GM12878 (cell line): Measurements from ENCODE around the gene MTMR1. TPM values are rescaled to one million over a fixed set of nuclear protein-coding genes. Genes with fewer than 3 reads are reported as not detected.

ENCODE experiments used
- ATAC-seq: fragments of 200-7000 bp; cut with Tn5 transposase; 3 replicates; pipeline ENCODE4 v1.9.1; 2020; ENCODE audit warnings: mild to moderate bottlenecking, moderate library complexity
- BruUV-seq: library from RNA; stranded (reverse); fragments of 400-500 nt; replicated peaks from 2 replicates; lab custom pipeline; 2021; lab: Mats Ljungman, UMichigan
- CTCF ChIA-PET: fragments of 300-600 bp; sonication (Branson Sonifier 250); formaldehyde crosslinking; extraction: SDS; loops from one replicate; lab custom pipeline; 2021; ENCODE audit warnings: inconsistent platforms; lab: Yijun Ruan, JAX
- POLR2A ChIA-PET: fragments of 350-600 bp; formaldehyde crosslinking; extraction: SDS; loops from one replicate; lab custom pipeline; 2021; ENCODE audit warnings: inconsistent platforms; lab: Charles Lee
- RAD21 ChIA-PET: fragments of 300-600 bp; sonication (Branson Sonifier 250); formaldehyde crosslinking; loops from one replicate; lab custom pipeline; 2023; ENCODE audit warnings: antibody characterized with exemption; ENCODE audit not compliant: unreplicated experiment; lab: Charles Lee
- SMC1A ChIA-PET: fragments of 300-600 bp; sonication (Branson Sonifier 250); formaldehyde crosslinking; loops from one replicate; lab custom pipeline; 2023; ENCODE audit not compliant: unreplicated experiment, uncharacterized antibody; lab: Charles Lee
- DNase-seq: peaks from one replicate; pipeline ENCODE4 v3.0.0-alpha.2; 2011; ENCODE audit warnings: low read depth, low spot score
- FAIRE-seq: peaks from 3 replicates; lab custom pipeline; 2011; peaks lifted over from hg19 to GRCh38; lab: Jason Lieb, UNC
- H2AFZ ChIP-seq: 2 replicates; pipeline ENCODE4 v1.6.0; 2011; ENCODE audit warnings: low read depth, low read length, control low read depth; ENCODE audit not compliant: control insufficient read depth
- H3K27ac ChIP-seq: 2 replicates; pipeline ENCODE4 v1.5.1; 2011; ENCODE audit warnings: control low read depth; ENCODE audit not compliant: control insufficient read depth, insufficient read depth
- H3K27me3 ChIP-seq, 2 experiments: replicated peaks in 1 of 2; 2 replicates each; pipeline versions ENCODE4 v1.6.0 to v1.6.1; 2011; ENCODE audit warnings: low read length in 1 of 2; ENCODE audit not compliant: control insufficient read depth in 2 of 2, insufficient read depth in 2 of 2
- H3K36me3 ChIP-seq, 2 experiments: 2 replicates each; pipeline ENCODE4 v1.5.1; 2011; ENCODE audit warnings: low read length in 1 of 2; ENCODE audit not compliant: control insufficient read depth in 2 of 2, insufficient read depth in 2 of 2
- H3K4me1 ChIP-seq: 2 replicates; pipeline ENCODE4 v1.6.1; 2011; ENCODE audit warnings: mild to moderate bottlenecking, low read length, moderate library complexity, mixed read lengths; ENCODE audit not compliant: control insufficient read depth, insufficient read depth
- H3K4me2 ChIP-seq: 2 replicates; pipeline ENCODE4 v1.6.0; 2011; ENCODE audit warnings: control low read depth; ENCODE audit not compliant: control insufficient read depth, insufficient read depth
- H3K4me3 ChIP-seq: fragments of 200-600 bp; sonication (generic); 2 replicates; pipeline ENCODE4 v1.5.1; 2016
- H3K79me2 ChIP-seq: 2 replicates; pipeline ENCODE4 v1.6.0; 2011; ENCODE audit warnings: low read length; ENCODE audit not compliant: control insufficient read depth, insufficient read depth
- H3K9ac ChIP-seq: 2 replicates; pipeline ENCODE4 v1.8.0; 2011; ENCODE audit warnings: low read length, control low read depth, mixed read lengths; ENCODE audit not compliant: control insufficient read depth, insufficient read depth
- H3K9me3 ChIP-seq: replicated peaks from 3 replicates; pipeline ENCODE4 v1.5.1; 2011; ENCODE audit warnings: mild to moderate bottlenecking, low read length; ENCODE audit not compliant: control insufficient read depth, insufficient read depth
- H4K20me1 ChIP-seq: 2 replicates; pipeline ENCODE4 v1.6.0; 2011; ENCODE audit not compliant: control insufficient read depth, insufficient read depth
- BHLHE40 ChIP-seq, 2 experiments: fragments of 450-650 bp in 1 of 2; IDR thresholded peaks; 2 replicates each; pipeline ENCODE4 v1.6.1; 2011 to 2017; ENCODE audit warnings: low read depth in 2 of 2, borderline replicate concordance in 1 of 2, improper control_type of control experiment in 1 of 2, low read length in 1 of 2, mild to moderate bottlenecking in 1 of 2
- BRCA1 ChIP-seq: IDR thresholded peaks from 2 replicates; pipeline ENCODE4 v1.6.1; 2011; ENCODE audit warnings: low read depth, low read length, improper control_type of control experiment
- MLLT1 ChIP-seq: fragments of 450-650 bp; IDR thresholded peaks from 2 replicates; pipeline ENCODE4 v1.6.1; 2016; ENCODE audit warnings: mild to moderate bottlenecking
- RELA ChIP-seq: fragments of 450-650 bp; IDR thresholded peaks from 2 replicates; pipeline ENCODE4 v1.8.0; 2014; ENCODE audit warnings: borderline replicate concordance; ENCODE audit not compliant: partially characterized antibody
- REST ChIP-seq: IDR thresholded peaks from 2 replicates; pipeline ENCODE4 v1.6.1; 2012; ENCODE audit warnings: mild to moderate bottlenecking, low read depth, low read length
- RUNX3 ChIP-seq: IDR thresholded peaks from 2 replicates; pipeline ENCODE4 v1.6.1; 2012; ENCODE audit warnings: low read length, inconsistent platforms
- USF1 ChIP-seq: IDR thresholded peaks from 2 replicates; pipeline ENCODE4 v1.6.1; 2011; ENCODE audit warnings: borderline replicate concordance, low read depth, mild to moderate bottlenecking, moderate library complexity, mixed read lengths, low read length; ENCODE audit not compliant: insufficient read depth; ENCODE audit errors: extremely low read length
- in situ Hi-C: fragments of 300-500 bp; cut with MboI; formaldehyde crosslinking; loops from 9 replicates; pipeline ENCODE4 v1.14.3; 2018; ENCODE audit warnings: mixed read lengths
- intact Hi-C: fragments of 100-400 bp; cut with micrococcal nuclease; formaldehyde crosslinking; loops from one replicate; pipeline ENCODE4 v1.14.2; 2022; ENCODE audit not compliant: unreplicated experiment
- polyA plus RNA-seq, 11 experiments: library from polyadenylated mRNA; depleted of rRNA in 4 of 11; unstranded in 6 of 11; stranded (reverse) in 5 of 11; fragments of >200 nt; fragmentation: Nextera tagmentation in 4 of 11; fragmentation: Illumina TruSeq in 1 of 11; extraction: Ambion mirVana in 4 of 11; extraction: Trizol in 1 of 11; gene quantifications; 1 replicate in 1 of 11; 2 replicates in 10 of 11; pipeline versions ENCODE4 v1.2.1 to v1.2.3, GENCODE V29; 2011 to 2016; ENCODE audit warnings: inconsistent platforms in 2 of 11, missing spikeins in 2 of 11, low read depth in 1 of 11
- total RNA-seq, 4 experiments: library from RNA; depleted of rRNA in 3 of 4; stranded (reverse); fragments of >200 nt in 3 of 4; fragmentation: Illumina TruSeq in 1 of 4; extraction: Trizol in 1 of 4; gene quantifications; 2 replicates each; pipeline versions ENCODE4 v1.2.1 to v1.2.3, GENCODE V29; 2013 to 2021

Gene MTMR1
- total and polyA plus RNA-seq, 10 of the 15 experiments (the other 5 are each of a cell fraction or from before 2014, with no cell fraction given): 1.2 to 32.2 (median 22.9) TPM

- Histone ChIP-seq H3K4me3 (no peak overlapping the region), H3K27me3 (no peaks in the 10 kb centered on the region), H3K4me2 (no peak overlapping the region), H3K9ac (no peak overlapping the region), H4K20me1 (no peaks in the 10 kb centered on the region), H3K36me3 (peaks cover 0 to 5% of the 10 kb centered on the region in 2 experiments; a peak in 1 of 4 replicates), H2AFZ (no peak overlapping the region), H3K27ac (no peak overlapping the region), H3K4me1 (no peaks in the 10 kb centered on the region), H3K79me2 (no peaks in the 10 kb centered on the region; the same call in 1 of the 2 replicates)
- ChIA-PET RAD21 (interaction anchor here (0.7 kb wide), 1 partner anchor 14 kb away, joined by 3 read pairs; no protein-coding TSS in a partner anchor), POLR2A (interaction anchor here (1.2 kb wide), 1 partner anchor 9 kb away, joined by 5 read pairs; no protein-coding TSS in a partner anchor), SMC1A (no interaction called here), CTCF (interaction anchor here (1.8 to 2.0 kb wide), 3 partner anchors 8 to 20 kb away, joined by 9 to 15 read pairs (median 10); no protein-coding TSS in a partner anchor)
- FAIRE-seq: no peak
- no peak for DNase-seq
- no TSS peak for BruUV-seq
- in situ Hi-C loops (no loop called here), intact Hi-C loops (no loop called here)
- no peak for ATAC-seq
- TF ChIP-seq USF1 (no peak), BHLHE40 (IDR thresholded peaks at IDR 0.05; ENCODE audit: borderline replicate concordance in 1 of 2, low read depth in 2 of 2, low read length in 1 of 2) (no peak), MLLT1 (no peak), REST (no peak), RELA (no peak), BRCA1 (no peak), RUNX3 (no peak)
- TF ChIP-seq, all 136 proteins: peak for 0
- no peaks in the 10 kb centered on the region for H3K9me3 ChIP-seq
Observed at GRCh38 chrX:150703695-150703974, 10.4 kb downstream of the MTMR1 start.
